GM18505 (cell line): ENCODE results near the gene AKAP13.
A peak's percentile ranks its signal among the peaks of the same experiment; 100 is the strongest.
"Not testable (repeated sequence)": the region's sequence is repeated elsewhere in the genome, so short reads cannot be mapped to it uniquely, and the experiment has no call there.

ENCODE experiments used
- ATAC-seq: cut with Tn5 transposase; IDR thresholded peaks from one replicate; pipeline ENCODE4 v1.9.1; 2021; ENCODE audit not compliant: unreplicated experiment
- POLR2A ChIP-seq: IDR thresholded peaks from 4 replicates; pipeline ENCODE4 v1.6.1; 2011; ENCODE audit warnings: borderline replicate concordance; ENCODE audit not compliant: insufficient read depth, insufficient read length; ENCODE audit errors: extremely low read depth

AKAP13 gene, protein sequence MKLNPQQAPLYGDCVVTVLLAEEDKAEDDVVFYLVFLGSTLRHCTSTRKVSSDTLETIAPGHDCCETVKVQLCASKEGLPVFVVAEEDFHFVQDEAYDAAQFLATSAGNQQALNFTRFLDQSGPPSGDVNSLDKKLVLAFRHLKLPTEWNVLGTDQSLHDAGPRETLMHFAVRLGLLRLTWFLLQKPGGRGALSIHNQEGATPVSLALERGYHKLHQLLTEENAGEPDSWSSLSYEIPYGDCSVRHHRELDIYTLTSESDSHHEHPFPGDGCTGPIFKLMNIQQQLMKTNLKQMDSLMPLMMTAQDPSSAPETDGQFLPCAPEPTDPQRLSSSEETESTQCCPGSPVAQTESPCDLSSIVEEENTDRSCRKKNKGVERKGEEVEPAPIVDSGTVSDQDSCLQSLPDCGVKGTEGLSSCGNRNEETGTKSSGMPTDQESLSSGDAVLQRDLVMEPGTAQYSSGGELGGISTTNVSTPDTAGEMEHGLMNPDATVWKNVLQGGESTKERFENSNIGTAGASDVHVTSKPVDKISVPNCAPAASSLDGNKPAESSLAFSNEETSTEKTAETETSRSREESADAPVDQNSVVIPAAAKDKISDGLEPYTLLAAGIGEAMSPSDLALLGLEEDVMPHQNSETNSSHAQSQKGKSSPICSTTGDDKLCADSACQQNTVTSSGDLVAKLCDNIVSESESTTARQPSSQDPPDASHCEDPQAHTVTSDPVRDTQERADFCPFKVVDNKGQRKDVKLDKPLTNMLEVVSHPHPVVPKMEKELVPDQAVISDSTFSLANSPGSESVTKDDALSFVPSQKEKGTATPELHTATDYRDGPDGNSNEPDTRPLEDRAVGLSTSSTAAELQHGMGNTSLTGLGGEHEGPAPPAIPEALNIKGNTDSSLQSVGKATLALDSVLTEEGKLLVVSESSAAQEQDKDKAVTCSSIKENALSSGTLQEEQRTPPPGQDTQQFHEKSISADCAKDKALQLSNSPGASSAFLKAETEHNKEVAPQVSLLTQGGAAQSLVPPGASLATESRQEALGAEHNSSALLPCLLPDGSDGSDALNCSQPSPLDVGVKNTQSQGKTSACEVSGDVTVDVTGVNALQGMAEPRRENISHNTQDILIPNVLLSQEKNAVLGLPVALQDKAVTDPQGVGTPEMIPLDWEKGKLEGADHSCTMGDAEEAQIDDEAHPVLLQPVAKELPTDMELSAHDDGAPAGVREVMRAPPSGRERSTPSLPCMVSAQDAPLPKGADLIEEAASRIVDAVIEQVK (N-terminal part only)

DNA sequence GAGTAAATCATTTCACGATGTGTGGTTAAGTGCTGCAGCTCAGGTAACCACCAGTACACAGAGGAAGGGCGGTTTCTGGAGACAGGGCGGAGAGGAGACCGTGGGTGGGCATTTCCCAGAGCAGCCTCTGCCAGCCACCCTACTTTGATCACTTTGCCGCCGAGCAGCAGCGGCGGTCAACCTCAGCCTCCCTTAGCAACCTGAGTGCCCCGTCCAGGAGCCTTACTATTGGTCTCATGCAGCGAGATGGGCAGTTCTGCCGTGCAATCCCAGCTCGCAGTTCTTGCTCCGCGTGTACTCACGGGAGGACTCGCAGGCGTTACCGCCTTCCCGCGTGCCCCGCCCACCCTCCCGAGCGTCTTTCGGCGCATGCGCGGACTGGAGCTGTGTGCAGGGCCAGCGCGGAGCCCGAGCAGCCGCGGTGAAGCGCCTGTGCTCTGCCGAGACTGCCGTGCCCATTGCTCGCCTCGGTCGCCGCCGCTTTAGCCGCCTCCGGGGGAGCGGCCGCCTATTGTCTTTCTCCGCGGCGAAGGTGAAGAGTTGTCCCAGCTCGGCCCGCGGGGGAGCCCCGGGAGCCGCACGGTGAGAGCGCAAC lies at the start of gene AKAP13:
Gene AKAP13, plus strand, starts transcription at position 387 of the 595 bp plus-strand sequence. CDS start 105,118 bp downstream, outside the sequence.
- peak; percentile 79 for ATAC-seq
- TF ChIP-seq POLR2A: peak; percentile 79

DNA sequence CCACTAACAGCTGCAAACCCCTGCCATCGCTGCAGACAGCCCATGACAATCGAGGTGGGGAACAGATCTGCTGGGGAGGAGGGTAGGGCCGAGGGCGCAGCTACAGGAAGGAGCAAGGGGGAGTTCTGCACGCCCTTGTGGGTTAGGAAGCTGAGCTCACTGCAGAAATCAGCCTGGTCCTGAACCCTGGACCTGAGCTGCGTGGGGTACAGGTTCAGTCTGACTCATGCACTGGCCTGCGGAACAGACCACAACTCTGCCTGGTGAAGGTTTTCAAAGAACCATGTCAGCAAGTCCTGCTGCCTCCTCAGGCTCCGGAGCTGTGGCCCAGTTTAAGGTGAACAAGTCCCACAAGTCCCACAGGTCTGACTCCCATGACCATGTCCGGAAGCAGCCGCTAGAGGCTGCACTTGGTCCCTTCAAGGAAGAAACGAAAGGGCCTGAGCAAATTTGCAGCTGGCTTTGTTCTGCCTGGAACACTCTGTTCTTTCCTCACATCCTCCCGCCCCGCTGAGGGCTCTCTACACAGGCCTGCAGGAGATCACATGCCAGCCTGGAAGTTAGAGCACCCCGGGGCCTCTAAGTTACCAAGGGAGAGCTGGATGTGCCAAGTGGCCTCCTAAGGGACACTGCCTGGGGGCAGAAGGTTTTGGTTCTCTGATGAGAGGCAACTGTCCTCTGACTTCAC lies 49.4 kb upstream of the AKAP13 start:
- ATAC-seq: peak; percentile 71
- TF ChIP-seq POLR2A: peak; percentile 44

DNA sequence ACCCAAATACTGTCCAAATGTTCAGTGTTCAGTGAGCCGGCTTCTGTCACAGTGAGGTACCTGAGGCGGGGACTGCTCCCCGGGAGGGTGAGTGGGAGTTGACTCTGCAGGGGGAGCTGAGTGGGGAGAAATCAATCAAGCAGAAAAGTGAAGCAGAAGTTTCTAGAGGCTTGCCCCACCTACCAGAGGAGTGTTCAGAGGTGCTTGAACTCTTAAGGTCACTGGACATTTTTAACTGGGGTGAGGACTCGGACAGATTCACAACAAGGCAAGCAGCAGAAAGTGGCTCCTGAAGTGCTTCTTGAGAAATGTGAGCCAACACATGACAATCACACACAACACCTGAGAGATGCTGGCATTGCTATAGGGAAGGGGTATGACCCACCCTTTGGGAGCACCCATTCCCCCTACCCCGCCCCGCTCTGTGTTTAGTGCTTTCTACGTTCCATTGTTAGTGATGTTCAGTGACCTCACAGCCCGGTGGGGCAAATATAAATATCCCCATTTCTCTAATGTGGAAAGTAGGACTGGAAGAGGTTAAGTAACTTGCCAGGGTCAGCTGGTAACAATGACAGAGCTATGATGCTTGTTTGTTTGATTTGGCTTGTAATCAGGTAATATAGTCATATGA lies 48.6 kb upstream of the AKAP13 start:
- no peak for TF ChIP-seq POLR2A
- ATAC-seq: peak; percentile 4

DNA sequence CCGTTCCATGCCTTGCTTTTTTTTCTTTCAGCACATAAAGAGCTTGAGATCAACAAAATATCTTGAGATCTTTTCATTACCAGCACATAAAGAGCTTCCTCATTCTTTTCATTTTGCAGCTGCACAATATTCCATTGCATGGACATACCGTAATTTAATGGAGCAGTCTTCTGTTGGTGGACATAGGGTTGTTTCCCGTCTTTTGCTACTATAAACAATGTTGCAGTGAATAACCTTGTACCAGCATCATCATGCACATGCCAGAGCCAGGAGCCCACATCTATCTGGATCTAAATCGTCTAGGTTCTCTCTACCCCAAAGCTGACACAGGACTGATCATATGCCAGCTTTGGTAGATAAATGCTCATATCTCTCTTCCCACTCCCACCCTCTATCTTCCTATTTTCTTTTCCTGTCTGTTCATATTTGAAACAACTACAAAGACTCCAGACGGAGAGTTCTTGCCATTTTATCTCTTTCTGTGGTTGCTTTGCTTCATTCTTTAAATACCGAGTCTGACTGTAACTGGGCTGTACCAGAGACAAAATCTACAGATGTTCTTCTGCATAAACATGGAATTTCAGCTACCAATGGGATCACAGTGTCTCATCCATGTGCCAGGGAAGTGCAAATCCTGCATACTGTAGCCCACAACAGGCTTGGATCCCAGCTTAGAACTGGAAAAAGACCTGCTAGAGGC lies 47.1 kb upstream of the AKAP13 start:
- ATAC-seq: no peak

DNA sequence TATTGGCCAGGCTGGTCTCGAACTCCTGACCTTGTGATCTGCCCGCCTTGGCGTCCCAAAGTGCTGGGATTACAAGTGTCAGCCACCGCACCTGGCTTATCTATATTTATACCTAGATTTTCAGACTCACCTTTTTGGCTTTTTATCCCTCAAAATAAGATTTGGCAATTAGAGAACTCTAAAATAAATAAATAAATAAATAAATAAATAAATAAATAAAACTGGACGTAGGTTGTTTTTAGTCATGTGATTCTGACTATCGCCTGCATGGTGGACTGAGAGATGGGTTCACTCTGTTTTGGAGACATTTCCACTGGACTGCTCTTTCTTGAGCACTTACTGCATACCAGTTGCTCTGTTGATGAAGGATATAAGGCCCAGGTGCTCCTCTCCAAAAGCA lies 46.2 kb upstream of the AKAP13 start:
- no peak for ATAC-seq

More for the DNA sequence above, 47.1 kb upstream of the AKAP13 start:
- no peak for TF ChIP-seq POLR2A

DNA sequence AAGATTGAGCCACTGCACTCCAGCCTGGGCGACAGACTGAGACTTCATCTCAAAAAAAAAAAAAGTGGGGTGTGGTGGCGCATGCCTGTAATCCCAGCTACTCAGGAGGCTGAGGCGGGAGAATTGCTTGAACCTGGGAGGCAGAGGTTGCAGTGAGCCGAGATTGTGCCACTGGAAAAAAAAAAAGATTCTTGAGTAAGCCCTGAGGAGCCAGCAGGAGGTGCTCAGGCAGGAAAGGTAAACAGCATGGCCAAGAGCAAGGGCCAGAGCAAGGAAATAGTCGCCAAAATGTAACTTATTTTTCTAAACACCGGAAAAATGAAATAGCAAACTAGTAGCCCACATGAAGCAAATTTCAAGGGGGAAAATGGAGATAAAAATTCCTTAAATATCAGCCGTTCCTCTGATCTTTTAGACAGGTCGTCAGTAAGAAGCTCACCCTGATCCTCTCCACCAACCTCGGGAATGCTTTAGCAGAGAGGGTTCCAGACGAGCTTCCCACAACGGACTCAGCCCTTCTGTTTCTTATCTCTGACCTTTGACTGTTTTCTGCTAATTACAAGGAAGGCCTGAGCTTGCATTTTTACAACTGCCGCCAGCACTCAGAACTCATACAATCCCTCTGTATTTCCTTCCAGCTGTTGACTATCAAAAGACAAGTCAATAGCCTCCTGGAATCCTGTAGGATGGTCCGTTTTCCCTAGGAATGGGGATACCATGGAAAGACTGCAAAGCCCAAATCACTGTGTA lies 45.0 kb upstream of the AKAP13 start:
- TF ChIP-seq POLR2A: no peak
- ATAC-seq: no peak

More for the DNA sequence above, 46.2 kb upstream of the AKAP13 start:
- no peak for TF ChIP-seq POLR2A

DNA sequence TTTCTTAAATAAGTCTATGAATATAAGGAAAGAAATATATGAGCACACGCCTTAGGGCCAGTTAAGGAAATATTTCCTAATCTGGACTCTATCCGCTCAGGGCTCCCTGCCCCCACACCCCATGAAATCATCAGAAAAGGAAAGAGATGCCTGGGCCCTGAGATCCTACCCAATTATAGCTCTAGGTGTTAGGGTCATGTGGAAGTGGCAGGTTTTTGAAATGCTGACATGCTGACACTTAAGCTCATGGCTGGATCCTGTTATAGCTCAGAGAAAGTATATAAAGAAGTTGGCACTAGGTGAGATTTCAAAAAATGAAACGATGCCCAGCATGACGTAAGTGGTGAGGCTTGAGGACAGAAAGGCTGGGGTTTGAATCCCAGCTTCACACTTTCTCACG lies 43.5 kb upstream of the AKAP13 start:
- no peak for TF ChIP-seq POLR2A
- ATAC-seq: no peak

DNA sequence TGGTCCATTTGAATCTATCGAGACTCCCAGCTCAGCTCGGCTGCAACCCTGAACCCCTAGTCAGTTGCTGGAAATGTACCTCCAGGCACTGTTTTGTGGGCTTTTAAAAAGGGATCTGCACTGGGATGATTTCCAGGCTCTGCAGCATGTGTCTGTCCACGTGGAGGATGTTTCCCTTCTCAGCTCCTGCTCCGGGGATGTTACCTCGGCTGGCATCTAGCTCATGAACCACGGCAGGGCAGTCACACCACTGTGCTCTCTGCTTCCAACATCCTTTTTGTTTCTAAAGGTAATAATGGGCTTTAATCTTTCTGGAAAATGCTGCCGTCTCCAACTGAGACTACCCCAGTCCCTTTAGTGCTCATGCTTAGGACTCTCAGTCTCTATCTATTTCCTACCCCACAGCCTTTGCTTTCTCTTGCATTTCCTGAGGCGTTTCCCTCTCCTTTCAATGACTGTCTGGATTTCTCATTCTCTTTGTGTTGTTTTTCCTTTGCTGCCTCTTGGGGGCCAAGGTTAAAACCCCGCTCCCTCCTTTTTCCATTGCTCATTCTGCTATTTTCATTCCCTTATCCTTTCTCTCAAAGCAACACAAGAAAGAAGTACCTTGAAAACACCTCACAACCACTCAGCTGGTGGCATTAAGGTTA lies 42.9 kb upstream of the AKAP13 start:
- TF ChIP-seq POLR2A: no peak
- no peak for ATAC-seq

DNA sequence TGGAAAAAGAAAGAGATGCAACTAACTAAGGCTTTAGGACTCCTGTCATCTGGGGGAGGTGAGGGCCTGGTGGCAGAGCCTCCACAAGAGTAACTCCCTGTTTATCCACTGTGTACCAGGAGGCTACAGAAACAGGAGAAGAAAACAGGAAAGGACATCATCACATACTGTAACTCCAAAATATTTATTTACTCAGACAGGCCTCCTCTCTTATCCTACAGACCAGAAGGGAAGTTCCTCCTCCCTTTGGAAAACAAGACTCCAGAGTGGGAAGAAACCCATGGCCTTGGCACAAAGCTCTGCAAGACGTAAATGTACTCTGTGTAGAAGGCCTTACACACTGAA lies 40.1 kb upstream of the AKAP13 start:
- TF ChIP-seq POLR2A: no peak
- no peak for ATAC-seq

DNA sequence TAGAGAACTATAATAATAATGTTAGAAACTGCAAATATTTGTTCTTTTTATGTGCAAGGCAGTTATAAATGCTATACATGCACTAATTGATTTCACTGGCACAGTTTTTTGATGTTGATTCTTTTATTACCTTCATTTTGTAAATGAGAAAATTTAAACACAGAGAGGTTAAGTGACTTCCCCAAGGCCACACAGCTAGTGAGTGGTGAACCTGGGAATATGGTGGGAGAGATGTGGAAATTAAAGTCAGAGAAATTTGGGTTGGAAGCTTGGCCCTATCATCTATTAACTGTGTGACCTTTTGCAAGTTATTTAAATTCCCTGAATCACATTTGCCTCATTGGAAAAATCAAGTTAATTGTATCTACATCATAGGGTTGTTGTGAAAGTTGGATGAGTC lies 39.6 kb upstream of the AKAP13 start:
- no peak for TF ChIP-seq POLR2A
- ATAC-seq: no peak

DNA sequence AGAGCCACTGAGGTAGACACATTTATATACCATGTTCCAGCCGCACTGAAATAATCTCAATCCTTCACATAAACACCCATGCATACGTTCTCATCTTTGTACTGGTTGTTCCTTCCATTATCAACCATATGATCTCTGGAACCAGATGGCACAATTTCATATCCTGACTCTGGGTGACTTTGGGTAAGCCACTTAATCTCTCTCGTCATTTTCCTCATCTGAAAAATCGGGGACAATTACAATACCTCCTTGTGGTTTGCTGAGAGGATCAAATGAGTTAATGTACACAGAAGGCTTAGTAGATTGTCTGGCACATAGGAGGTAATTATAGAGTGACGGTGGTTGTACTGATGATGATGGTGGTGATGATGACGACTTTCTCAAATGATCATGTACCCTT lies 38.2 kb upstream of the AKAP13 start:
- not testable (repeated sequence) for ATAC-seq

DNA sequence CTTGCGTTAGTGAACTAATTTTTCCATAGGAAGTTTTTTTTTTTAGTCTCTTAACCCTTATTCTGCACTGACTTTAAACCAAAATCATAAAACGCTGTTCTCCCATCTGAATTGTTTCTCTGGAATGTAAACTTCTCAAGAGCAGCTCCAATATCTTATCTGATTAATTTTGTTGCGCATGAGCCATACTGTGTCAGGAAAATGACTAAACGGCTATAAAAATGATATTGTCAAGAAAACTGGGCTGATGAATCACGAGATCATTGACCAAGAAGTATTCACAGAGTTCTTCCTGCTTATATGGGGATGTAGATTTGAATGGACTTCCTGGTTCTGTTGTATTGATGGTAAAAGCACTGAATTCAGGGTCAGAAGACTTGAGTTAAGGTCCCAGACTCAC lies 37.0 kb upstream of the AKAP13 start:
- ATAC-seq: not testable (repeated sequence)

DNA sequence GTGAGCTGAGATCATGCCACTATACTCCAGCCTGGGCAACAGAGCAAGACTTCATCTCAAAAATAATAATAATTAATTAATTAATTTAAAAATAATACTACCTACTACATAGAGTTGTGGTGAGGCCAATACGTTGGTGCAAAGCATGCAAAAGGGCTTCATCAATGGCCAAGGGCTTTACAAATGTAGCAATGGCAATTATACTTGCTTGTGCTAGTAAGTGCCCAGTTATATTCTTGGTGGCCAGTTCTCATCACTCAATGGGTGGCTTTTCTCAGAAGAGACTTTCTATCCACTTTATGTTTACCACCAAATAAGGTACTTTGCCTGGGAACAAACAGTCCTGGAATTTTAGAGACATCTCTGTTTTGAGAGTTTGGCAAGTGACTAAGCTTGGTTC lies 36.2 kb upstream of the AKAP13 start:
- ATAC-seq: not testable (repeated sequence)

DNA sequence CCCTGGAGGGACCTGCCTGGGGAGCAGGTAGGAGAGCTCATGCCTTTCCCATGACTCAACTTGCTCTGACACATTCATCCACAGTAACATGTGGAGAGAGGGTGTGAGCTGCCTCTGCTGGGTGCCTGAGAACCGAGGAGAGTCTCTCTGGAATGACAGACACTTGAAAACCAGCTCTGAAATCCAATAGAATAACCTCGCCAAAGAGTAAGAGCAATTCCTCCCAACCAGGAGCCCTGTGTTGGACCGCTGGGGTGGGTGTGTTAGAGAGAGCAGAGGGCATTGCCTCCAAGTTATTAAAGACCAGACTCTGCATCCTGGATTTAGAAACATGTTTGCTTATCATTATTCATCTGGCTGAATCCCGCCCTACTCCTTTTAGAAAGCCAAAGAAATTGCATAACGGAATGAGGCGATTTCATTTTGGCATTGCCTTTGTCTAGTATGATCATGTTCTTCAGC lies 35.7 kb upstream of the AKAP13 start:
- ATAC-seq: not testable (repeated sequence)

DNA sequence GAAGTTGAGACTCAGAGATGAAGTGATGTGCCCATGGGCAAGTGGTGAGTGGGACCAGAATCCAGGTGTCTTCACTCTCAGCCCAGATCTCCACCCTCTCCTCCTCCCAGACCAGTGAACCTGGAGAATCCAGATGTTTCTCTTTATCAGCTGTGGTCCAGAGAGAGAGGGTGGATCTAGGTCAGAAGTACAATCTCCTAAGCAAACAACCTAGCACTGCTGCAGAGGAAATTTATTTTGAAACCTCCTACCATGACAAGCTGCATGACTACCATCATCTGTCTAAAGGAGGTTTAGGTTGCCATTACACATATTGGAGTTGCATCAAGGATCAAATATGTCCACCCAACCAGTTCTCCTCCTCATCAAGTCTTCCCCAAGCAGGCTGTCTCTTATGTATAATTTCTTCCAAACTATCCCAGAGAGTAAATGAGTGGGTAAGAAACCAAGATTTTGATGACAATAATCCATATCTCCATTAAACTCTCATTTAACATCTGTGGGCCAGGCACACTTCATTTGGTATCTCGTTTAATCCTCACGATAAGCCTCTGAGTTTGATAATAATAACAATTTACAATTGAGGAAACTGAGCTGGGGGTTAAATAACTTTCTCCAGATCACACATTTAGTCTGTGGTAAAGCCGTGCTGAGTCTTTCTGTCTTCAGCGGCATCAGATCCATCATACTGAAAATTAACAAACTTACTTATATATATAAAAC lies 35.0 kb upstream of the AKAP13 start:
- not testable (repeated sequence) for ATAC-seq
